NCI-H460 (cell line): ENCODE measurements around the gene DPP6. TPM values are rescaled to one million over a fixed set of nuclear protein-coding genes. Genes with fewer than 3 reads are reported as not detected.
A peak's percentile ranks its signal among the peaks of the same experiment; 100 is the strongest.

Experiments
- DNase-seq: peaks from one replicate; pipeline ENCODE4 v3.0.0-alpha.2; 2016; ENCODE audit warnings: low read depth; ENCODE audit errors: extremely low read depth
- total RNA-seq: library from RNA; depleted of rRNA; stranded (reverse); fragments of >200 nt; shearing (Covaris generic); gene quantifications from 2 replicates; pipeline ENCODE4 v1.2.3, GENCODE V29; 2014

Gene DPP6
- total RNA-seq, 1 experiment from 2014 or later, result not detected

DNA sequence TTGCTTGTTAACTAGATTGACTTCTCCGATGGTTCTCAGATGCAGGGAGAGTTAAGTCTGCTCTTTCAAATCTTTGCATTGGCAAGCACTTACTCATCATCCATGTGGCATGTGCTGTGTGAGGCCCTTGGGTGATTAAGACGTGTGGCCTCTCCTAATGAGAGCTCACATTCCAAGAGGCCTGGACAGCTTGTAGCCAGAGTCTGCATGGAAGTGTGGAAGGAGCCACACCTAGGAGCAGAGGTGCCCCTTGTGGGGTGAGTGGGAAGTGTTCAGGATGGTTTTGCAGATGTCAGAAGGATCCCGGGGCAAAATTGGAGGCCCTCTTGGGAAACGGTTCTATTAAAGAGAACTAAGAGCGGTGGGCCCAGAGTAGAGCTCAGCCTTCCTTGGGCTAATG lies 724.8 kb downstream of the DPP6 start:
- no peak for DNase-seq

DNA sequence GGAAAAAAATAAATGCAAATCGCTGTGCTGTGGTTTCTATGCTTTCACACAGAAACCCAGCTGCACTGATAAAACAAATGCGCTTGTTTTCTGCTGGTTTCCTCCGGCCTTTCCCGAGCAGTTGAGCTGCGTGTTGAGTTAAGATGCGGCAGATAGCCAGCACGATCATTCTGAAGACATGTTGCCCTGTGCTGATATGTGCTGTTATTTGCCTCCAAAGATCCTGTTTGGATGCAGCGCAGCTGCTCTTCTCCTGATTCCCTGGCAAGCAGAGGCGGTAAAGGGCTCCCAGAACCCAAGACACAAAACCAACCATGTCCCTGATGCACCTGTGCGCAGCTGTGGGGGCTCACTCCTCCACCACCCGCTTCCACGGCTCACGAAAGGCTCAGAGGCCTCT lies 725.3 kb downstream of the DPP6 start:
- no peak for DNase-seq

DNA sequence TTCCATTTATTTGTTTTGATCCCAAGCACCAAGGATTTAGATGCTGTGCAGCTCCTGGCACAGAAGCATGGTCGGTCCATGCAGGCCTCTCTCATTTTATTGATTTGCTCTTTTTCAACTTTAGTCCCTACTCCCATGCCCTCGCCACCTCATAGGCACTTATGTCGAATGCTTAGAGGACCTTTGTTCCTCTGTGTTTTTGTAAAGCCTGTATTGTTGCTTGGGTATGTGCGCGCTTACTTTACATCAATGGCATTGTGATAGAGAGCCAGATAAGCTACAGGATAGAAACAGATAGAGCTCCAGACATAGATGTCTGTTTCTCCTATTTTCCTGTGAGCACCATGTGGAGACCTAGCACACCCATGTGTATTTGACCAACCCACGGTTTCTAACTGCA lies 725.7 kb downstream of the DPP6 start:
- DNase-seq, result no peak

DNA sequence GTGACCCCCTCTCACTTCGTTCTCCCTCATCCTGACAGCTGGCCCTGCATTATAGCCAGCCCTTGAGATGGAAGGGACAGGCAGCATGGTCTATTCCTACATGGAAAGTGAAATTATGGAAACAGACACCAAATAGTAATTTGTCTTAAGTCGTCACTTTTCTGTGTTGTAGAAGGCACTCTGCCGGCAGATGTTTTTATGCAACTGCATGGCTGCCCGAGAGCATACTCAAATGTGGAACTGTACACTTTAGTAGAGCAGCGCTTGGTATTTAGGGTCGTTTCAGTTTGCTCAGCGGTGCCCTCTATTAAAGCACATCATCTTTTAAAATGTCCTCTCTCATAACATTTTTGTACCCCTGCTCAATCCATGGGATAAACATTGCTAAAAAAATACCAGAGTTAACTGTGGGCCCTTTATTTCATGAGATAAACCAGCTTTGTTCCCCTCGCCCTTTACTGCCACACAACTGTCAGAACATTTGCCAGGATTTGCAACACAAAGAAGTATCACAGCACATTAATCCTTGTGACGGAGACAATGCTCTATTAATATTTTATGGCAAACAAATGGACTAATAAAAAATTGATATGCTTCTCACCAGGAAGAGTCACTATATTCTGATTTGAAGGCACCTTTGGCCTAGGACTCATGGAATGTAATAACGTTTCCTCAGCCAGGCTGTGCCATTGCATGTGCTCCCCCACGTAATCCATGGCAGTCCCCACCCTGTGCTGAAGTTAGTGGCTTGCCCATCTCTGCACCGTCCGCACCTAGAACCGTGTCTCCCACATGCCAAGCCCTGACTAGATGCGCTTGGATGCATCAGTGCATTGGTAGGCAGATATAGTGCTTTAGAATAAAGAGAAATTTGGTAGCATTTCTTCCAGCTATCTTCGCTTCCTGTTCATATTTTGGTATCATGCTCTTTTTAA lies 729.4 kb downstream of the DPP6 start:
- DNase-seq, result no peak

DNA sequence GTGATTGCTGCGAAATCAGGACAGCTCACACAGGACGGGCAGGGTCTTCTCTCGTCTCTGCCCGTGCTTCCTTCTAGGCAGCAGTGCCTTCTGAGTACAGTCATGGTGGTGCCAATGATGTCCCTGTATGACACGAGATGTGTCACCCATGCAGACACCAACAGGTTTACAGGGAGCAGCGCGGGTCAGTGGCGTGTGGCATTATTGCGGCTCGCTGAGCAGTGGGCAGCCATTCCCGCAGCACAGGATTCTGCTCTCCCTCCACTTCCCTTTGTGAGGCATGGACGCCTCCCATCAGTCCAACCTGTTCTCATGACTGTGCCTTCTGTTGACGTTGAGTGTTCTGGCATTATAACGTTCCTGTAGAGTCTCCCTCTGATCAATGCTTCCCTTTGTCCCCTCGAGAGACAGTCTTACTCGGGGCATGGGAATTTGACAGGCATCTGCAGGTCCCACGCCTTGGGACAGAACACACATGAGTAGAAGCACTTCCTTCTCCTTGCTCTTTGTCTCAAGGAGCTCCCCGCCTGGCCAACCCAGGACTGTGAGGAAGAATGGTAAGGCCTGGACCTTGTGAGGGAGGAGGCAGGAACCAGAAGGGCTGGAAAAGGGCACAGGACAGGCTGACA lies 731.2 kb downstream of the DPP6 start:
- no peak for DNase-seq

DNA sequence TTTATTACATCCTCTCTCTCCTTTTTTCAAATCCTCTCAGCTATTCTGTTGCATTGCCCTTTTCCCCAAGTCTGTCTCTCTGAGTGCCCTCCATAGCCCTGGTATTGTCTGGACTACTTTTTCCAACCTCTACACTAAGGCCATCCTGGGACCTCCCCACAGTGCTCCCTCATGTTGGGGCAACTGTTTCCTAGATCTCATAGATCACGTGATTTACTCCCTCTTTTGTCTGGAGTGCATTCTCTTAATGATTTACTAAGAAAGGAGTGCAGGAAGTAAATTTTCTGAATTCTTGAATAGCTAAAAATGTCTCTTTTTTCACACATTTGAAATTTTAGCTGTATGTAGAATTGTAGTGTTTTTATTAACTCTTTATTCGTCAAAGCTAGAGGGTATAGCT lies 733.7 kb downstream of the DPP6 start:
- DNase-seq, result no peak

DNA sequence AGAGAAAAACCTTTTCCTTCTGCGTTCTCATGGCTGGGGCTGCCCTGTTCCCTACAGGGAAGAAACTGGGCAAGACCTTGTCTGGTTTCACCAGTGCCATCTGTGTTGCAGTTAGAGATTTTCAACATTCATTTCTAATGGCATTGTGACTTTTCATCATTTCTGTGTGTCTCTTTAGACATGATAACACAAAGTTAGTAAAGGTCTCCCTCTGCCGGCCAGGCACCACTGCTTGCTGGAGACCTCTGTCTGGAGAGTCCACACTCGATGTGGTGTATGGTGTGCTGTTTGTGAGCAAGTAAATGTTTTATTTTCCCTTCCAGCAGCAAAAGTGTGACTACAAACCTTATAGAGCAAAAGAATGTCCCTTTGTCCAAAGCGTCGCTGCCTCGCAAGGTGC lies 737.2 kb downstream of the DPP6 start:
- peak; percentile 13 for DNase-seq

DNA sequence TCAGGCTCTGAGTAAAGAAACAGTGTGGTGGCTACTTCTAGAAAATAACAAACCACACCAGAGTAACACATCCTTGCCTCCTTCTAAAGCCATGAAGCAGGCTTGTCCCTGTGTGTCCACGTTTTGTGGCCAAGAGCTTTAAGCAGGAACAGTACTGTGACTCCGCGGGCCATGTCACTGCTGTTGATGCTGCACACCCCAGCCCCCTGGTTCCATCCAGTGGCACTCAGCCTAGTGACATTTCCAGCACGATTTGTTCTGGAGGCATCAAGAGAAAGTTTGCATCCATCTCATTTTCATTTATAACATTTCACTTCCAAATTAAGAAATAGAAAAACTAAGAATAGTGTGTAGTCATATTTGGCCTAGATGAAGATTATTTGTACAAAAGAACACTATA lies 739.4 kb downstream of the DPP6 start:
- no peak for DNase-seq

DNA sequence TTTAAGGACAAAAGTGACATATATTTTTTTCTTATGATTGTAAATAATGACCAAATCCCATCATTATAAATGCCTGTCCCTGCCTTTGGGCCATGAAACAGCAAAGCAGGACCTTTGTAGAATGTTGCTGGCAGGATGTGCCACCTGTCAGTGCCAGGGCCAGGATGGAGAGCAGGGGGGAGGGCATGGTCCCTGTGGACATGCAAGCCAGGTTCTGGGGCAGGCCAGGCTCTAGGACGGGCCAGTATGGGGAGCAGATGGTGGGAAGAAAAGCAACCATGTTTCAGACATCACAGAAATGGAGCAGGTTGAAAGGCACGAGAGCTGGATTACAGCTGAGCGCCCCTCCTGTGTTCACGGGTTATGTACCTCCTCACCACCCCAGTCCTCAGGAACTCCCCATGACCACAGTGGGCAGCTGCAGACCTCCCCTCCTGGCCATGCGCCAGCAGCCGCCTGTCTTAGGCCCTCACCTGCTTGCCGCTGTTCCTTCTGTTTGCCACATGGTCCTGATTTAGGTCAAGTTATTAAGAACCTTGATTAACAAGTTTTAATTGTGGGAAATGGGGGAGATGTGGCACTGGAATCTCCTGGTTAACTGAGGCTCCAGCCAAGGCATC lies 740.3 kb downstream of the DPP6 start:
- no peak for DNase-seq

DNA sequence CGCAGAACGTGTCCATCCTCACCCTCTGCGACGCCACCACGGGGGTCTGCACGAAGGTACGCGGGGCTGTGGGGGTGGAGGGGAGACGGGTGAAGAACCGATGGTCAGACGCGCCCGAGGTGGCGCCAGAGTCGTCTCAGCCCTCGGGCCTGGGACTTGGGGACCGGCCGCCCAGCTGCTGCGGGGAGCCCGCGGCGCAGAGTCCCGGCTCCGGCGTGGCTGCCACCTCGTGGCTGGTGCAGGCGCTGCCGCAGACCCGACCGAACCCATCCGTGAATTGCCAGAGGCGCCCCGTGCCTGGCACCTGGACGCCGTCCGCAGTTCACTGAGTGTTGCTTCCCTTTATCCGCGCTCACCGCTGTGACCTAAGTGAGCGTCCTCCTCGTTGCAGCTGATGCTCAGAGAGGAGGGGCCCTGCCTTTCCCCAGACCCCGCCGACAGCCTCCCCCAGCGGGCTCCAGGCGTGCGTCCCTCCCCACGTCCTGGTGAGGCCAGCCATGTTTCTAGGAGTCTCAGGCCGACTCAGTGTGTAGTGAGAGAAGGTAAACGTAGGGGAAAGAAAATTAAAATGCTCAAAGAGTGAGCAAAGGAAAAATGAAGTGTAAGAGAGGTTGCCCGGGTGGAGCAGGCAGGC lies 742.1 kb downstream of the DPP6 start:
- no peak for DNase-seq

DNA sequence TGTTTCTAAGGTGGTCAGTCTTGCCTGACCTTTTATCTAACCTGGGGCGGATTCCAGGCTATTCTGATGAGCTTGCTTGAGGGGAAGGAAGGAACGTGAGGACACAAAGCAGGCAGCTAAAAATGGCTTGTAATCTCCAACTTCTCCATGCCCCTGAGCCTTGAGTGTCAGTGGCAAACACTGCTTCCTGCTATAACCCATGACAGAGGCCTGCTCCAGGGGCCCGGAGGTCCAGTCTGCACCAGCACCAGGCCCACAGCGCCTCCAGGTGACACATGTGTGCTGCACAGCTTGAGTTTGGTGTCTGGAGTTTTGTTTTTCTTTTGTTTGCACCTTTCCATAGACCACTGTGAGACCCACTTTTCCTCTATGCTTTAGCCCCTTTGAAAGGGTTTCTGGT lies 742.8 kb downstream of the DPP6 start:
- no peak for DNase-seq

DNA sequence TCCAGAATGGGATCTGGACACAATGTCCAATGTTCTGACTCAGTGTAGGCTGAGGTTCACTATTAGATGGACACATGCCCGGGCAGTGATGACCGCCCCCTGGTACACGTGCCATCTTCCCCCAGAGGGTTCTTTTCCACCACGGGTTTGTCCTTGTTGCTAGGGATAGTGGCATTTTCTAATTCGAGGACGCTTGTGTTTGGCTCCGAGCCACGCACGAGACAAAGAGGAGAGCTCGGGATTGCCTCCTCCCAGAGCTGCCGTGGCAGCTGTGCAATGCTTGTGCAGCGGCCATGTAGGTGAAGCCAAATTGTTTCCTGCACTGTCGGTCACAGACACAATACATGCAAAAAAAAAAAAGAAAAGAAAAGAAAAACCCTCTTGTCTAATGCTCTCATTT lies 743.2 kb downstream of the DPP6 start:
- no peak for DNase-seq

DNA sequence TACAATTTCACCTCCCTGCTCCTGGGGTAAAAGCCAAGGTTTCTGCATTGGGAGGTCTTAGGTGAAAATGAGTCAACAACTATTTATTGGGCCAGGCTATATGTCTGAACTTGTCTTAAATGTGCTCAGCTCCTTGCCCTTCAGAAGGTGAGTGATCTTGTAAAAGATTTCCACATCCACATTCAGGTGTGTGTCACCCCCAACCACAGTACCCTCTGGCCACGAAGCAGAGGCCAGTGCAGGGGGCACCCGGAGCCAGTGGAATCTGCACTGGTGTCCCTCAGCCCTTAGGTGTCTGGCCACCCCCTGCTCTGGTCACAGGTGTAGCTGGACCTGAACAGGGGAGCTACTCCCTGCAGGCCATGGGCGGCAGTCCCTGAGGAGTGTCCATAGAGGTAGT lies 752.3 kb downstream of the DPP6 start:
- DNase-seq, result no peak

DNA sequence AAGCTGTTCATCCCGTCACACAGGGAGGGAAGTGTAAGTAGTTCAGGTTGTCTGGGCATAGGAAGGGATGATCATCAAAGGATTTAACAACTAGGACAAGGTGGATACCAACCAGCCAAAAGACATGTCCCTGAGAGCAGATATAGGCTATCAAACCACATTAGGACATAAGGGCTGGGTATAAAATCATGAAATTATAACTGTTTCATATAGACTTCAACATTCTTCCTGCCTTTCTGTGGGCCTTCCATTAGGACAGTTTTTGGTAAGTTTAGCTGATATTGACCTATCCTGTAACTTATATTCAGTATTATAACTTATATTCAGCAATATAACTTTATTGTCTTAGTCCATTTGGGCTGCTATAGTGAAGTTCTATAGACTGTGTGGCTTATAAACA lies 759.8 kb downstream of the DPP6 start:
- no peak for DNase-seq

DNA sequence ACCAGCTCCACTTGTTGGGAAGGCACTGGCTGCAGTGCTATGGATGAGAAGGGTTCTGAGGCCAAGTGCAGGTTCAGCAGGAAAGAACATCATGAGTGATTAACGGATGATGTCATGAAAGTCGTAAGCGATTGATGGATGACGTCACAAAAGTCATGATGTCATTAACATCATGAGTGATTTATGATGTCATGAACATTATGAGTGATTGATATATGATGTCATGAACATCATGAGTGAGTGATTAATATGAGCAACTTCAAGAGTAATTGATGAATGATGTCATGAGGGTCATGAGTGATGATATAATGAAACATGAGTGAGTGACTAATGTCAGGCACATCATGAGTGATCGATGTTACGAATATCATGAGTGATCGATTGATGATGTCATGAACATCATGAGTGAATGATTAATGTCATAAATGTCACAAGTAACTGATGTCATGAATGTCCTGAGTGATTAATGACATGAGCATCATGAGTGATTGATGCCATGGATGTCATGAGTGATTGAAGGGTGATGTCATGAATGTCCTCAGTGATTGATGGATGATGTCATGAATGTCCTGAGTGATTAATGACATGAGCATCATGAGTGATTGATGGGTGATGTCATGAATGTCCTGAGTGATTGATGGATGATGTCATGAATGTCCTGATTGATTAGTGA lies 765.2 kb downstream of the DPP6 start:
- no peak for DNase-seq

DNA sequence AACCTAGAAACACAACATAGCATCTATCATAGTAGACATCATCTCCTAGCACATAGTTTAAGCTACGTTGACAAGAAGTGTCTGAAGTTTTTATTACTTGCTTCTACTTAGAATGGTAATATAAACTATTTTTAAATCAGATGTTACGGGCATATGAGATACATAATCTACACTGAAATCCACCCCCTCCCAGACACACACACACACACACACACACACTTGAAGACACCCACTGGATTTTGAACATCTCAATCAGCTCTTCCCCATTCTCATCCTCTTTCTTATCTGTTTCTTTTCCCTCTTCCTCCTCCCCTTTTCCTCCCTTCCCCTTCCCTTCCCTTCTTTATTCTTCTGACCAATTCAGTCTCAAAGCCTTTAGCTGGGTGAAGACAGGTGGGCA lies 774.8 kb downstream of the DPP6 start:
- no peak for DNase-seq

DNA sequence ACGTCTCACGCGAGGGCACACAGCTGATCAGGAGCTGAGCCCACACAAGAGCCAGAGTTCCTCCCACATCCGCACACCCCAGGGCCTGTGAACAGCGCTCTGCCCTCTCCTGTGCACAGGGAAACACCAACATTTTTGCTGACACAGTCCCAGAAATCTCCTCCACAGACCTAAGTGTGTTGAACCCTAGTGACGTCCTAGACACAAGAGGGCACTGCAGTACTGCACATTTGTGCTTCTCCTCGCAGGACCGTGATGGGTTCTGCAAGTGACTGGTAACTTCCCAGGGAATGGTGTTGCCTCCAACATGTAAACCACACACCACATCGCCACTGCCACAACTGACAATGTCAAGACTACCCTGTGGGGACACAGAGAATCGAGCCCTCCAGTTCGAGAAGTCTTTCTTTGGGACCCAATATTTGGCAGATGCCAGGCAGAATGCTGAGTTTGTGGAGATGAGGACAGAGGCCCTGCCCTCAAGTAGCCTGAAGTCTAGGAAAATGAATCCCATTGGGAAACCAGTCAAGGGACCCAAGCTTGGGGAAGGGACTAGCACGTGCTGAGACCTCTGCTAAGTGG lies 780.5 kb downstream of the DPP6 start:
- peak; percentile 38 for DNase-seq

DNA sequence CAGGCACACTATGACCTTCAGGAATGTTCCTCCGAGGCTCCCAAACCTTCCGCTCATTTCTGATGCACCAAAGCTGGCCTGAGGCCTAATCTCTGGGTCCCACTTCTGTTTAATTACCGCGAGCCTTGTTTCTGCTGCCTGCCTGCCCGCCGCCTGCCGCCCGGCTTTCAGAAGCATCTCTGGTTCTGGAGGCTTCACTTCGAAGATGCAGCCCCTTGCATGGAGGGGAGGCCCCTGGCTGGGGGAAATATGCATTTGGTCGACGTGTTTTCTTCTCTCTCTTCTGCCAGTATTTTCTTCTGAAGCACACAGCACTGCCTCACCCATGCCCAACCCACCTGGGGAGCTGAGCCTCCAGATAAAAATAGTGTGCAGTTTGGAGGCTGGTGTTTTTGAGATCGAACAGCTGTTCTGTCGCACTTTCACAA lies 783.8 kb downstream of the DPP6 start:
- DNase-seq, result no peak

DNA sequence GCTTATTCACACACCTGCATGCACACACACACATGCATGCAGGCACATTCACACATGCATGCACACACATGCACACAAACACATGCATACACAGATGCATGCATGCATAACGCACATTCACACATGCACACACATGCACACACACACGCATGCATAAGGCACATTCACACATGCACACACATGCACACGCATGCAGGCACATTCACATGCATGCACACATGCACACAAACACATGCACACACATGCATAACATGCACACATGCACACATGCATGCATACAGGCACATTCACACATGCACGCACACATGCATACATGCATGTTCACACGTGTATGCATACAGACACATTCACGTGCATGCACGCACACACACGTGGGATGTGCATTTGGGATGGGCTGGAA lies 784.9 kb downstream of the DPP6 start:
- DNase-seq, result no peak

DNA sequence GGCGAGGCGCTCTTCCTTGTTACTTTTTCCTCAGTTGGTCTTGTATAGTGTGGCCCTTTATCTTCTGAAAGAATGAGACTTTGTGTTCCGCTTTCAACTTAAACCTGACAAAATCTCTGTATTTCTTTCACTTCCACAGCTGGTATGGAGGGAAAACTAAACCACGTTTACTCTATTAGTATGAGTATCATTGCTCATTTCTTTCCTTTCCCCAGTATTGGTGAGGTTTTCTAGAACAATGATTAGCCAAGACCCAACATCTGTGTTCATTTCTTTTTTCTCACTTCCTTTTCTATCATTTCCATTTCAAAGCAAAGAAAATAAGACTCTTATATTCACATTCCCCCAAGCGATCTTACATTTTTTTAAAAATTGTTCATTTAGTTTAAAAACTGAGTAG lies 785.4 kb downstream of the DPP6 start:
- DNase-seq, result no peak
